Measurements from ENCODE around the gene MLST8. TPM values are rescaled to one million over a fixed set of nuclear protein-coding genes. Genes with fewer than 3 reads are reported as not detected.
A peak's percentile ranks its signal among the peaks of the same experiment; 100 is the strongest.

MLST8 gene
- polyA plus RNA-seq, 1 donor from 2014 or later: 44.1 TPM

DNA sequence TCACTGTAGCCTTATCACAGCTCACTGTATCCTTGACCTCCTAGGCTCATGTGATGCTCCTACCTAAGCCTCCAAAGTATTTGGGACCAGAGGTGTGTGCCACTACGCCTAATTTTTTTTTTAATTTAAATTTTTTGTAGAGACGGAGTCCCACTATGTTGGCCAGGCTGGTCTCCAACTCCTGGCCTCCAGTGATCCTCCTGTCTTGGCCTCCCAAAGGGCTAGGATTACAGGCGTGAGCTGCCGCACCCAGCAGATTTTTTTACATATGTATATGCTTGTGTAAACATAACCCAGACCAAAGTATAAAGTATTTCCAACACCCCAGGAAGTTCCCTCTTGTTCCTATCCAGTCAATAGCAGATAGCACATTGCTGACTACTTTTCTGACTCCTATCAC lies 11.1 kb downstream of the MLST8 start:
- Mint-ChIP-seq H3K27me3 (no peaks in the 10 kb centered on the region), H3K36me3 (no peaks in the 10 kb centered on the region), H3K9me3 (no peaks in the 10 kb centered on the region), H3K4me3 (peak overlapping the region in 3 of 4 donors; percentile 58 to 94 (median 62)), H3K4me1 (peaks cover 10 to 13% (median 11%) of the 10 kb centered on the region in 3 donors), H3K27ac (peak overlapping the region in 1 of 3 donors; percentile 95)

DNA sequence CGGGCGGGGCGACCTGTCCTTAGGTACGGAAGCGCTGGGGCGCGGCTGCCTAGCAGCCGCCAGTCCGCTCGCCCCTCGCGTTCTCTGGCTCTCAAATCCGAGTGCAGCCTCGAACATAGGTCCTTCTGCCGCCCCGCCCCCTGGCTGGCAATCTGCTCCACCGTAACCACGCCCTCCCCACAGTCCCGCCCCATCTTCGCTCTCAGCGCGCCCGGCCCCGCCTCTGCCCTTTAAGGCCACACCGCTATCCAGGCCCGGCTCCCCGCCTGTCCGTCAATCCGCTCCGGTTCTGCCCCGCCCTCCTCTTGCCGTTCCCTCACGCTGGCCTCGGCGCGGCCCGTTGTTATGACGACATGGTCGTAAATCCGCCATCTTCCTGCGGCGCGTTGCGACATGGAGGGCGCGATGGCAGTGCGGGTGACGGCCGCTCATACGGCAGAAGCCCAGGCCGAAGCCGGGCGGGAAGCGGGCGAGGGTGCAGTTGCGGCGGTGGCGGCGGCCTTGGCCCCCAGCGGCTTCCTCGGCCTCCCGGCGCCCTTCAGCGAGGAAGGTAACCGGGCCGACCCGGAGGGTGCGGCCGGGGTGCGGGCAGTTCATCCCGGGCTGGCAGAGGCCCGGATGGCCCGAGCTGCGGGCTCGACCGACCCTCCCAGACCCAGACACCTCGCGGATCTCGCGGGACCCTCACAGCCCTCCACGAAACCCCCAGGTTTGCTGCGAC lies 18.1 kb downstream of the MLST8 start, which contains the start of gene E4F1:
E4F1 (plus strand) TSS at position 371 of the 721 bp plus-strand sequence; CDS start at position 394, 23 bp downstream.
- Mint-ChIP-seq H3K4me3 (peak within 1 kb of the TSS; percentile 68 to 95 (median 84)), H3K27ac (peak within 1 kb of the TSS; percentile 7 to 69 (median 63)), H3K4me1 (peaks cover 0 to 7% (median 5%) of the 10 kb centered on the region in 3 donors), H3K9me3 (no peaks in the 10 kb centered on the region), H3K27me3 (no peaks in the 10 kb centered on the region), H3K36me3 (no peaks in the 10 kb centered on the region)

DNA sequence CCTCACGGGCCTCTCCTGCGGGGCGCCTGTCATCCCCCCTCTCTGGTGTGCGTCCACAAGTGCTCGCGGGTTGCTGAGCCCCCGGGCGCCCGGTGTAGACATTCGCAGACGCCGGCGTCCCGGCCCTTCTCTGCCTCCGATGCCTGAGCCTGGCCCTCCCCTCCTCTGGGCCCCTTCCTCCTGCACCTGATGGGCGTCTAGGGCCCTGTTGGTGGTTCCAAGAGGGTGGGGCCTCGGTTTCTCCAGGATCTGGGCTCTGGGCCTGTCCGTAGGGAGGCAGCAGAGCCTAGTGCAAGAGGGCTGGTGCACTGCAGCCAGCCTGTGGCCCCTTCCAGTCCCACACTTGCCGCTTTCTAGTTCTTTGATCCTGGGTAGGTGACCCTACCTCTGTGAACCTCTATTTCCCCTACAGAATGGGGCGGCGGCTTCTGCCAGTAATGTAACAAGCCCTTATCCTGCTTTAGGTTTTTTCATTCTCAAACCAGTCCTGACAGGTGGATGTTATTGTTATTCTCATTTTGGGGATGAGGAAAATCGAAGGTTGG lies 18.8 kb downstream of the MLST8 start:
- no peaks in the 10 kb centered on the region for H3K9me3 Mint-ChIP-seq
- H3K4me1 Mint-ChIP-seq: peaks cover 0 to 7% (median 5%) of the 10 kb centered on the region in 3 donors
- H3K27ac Mint-ChIP-seq: peak overlapping the region in 2 of 3 donors; percentile 7 to 69
- peak overlapping the region; percentile 68 to 91 (median 84) for H3K4me3 Mint-ChIP-seq
- H3K36me3 Mint-ChIP-seq: no peaks in the 10 kb centered on the region
- H3K27me3 Mint-ChIP-seq: no peaks in the 10 kb centered on the region

DNA sequence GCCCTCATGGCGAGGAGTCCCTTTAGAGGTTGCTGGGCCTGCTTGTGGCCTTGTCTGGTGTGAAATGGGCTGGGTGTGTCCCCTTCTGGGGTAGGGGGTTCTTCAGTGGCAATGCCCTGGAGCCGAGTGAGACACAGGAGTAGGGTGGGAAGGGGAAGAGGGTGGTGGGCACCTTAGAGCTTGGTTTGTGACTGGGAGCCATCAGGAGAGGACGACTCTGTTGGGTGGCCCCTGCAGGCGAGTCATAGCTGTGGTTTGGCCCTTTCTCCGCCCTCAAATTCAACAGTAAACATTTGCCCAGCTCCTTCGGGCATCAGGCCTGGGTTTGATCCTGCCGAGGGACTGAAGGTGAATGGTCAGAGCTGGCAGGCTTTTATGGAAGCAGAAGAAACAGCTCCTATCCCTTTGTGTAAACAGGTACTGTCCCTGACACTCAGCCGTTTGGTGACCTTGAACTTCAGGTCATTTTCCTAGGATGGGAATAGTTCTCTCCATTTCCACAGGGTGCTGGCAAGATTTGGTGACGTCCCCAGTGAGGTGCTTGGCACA lies 21.1 kb downstream of the MLST8 start:
- Mint-ChIP-seq H3K9me3 (no peaks in the 10 kb centered on the region), H3K27ac (peak overlapping the region in 2 of 3 donors; percentile 23 to 71), H3K27me3 (no peaks in the 10 kb centered on the region), H3K36me3 (no peaks in the 10 kb centered on the region), H3K4me1 (peaks cover 0 to 7% (median 5%) of the 10 kb centered on the region in 3 donors), H3K4me3 (peak overlapping the region in 3 of 4 donors; percentile 21 to 79 (median 73))

DNA sequence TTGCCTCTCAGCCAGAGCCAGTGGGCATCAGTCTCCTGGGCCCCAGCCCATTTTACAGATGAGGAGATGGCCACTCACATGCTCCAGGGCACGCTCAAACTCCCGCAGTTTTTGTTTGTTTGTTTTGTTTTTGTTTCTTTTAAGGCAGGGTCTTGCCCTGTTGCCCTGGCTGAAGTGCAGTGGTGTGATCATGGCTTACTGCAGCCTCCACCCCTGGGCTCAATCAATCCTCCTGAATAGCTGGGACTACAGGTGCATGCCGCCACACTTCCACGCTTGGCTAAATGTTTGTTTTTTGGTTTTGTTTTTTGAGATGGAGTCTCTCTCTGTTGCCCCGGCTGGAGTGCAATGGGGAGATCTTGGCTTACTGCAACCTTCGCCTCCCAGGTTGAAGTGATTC lies 21.7 kb downstream of the MLST8 start:
- H3K27ac Mint-ChIP-seq: no peak overlapping the region
- H3K27me3 Mint-ChIP-seq: no peaks in the 10 kb centered on the region
- H3K9me3 Mint-ChIP-seq: no peaks in the 10 kb centered on the region

DNA sequence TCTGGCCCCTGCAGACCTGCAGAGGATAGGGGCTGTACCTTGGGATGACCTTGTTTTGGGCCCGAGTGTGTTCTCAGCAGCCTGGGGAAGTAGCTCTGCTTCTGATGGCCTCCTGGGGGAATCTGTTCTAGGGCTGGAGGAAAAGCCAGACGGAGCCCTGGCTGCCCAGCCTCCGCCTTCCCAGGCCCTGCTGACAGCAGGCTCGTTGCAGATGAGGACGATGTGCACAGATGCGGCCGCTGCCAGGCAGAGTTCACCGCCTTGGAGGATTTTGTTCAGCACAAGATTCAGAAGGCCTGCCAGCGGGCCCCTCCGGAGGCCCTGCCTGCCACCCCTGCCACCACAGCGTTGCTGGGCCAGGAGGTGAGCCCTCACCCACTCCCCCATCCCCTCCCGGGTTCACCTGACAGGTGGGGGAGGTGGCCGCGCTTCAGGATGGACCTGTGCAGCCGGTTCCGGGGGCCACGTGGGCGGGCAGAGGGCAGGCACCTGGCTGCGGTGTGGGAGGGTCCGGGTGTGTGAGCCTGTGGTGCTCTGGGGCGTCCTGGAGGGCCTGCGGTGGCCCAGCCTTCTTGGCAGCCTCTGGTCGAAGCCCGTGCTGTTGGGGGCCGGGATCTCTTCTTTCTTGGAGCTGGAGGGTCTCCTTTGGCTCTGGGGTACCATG lies 23.0 kb downstream of the MLST8 start:
- no peak overlapping the region for H3K27ac Mint-ChIP-seq
- no peak overlapping the region for H3K4me3 Mint-ChIP-seq
- H3K27me3 Mint-ChIP-seq: no peaks in the 10 kb centered on the region
- peaks cover 0 to 7% (median 5%) of the 10 kb centered on the region in 3 donors for H3K4me1 Mint-ChIP-seq
- H3K9me3 Mint-ChIP-seq: no peaks in the 10 kb centered on the region
- H3K36me3 Mint-ChIP-seq: no peaks in the 10 kb centered on the region

More for the DNA sequence above, 21.7 kb downstream of the MLST8 start:
- no peaks in the 10 kb centered on the region for H3K36me3 Mint-ChIP-seq
- H3K4me3 Mint-ChIP-seq: peak overlapping the region in 1 of 4 donors; percentile 73
- H3K4me1 Mint-ChIP-seq: peaks cover 0 to 7% (median 5%) of the 10 kb centered on the region in 3 donors

DNA sequence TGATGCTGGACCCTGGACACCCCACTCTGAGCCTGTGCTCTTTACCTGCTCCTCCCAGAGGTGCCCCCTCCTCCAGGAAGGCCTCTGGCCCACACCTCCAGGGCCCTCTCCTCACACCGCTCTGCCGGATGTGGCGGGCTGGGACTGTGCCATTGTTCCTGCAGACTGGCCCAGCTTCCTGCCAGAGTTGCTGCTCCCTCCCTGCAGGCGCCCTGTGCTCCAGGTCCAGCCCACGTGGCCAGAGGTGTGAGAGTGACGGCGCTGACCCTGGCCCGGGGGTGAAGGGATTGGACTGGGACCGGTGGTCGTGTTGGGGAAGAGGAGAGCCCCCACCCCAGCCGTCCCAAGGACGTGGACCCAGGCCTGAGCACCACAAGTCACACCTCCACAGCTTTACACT lies 23.8 kb downstream of the MLST8 start:
- Mint-ChIP-seq H3K4me3 (no peak overlapping the region), H3K27ac (no peak overlapping the region), H3K9me3 (no peaks in the 10 kb centered on the region), H3K4me1 (peaks cover 0 to 7% (median 5%) of the 10 kb centered on the region in 3 donors), H3K27me3 (no peaks in the 10 kb centered on the region), H3K36me3 (no peaks in the 10 kb centered on the region)

DNA sequence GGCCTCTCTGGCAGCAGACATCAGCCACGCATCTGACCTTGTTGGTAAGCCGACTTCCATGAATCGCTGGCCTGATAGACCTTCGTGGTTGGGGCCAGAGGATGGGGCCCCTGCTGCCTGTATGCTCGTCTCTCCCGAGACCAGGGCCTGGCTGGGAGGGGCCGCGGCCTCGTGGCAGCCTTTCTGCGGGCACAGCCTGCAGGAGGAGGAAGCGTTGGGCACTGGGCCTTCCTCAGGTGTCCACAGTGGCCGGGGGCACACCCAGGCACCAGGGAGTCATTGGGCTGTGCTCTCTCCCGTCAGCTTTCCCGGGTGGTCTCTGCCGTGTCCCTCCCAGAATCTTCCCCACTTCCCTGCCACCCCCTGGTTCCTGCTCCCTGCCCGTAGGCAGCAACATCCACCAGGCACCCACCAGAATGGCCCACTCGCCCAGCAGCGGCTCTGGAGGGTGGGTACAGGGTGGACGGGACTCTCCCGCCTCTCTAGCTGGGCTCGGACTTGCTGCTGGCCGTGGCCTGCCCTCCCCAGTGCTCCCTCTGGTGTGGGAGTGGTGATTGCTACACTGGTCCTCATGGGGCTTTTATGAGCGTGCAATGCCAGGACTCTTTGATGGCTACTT lies 24.5 kb downstream of the MLST8 start:
- Mint-ChIP-seq H3K36me3 (peaks cover under 1% of the 10 kb centered on the region), H3K4me3 (no peak overlapping the region), H3K9me3 (no peaks in the 10 kb centered on the region), H3K4me1 (peaks cover 0 to 4% (median 3%) of the 10 kb centered on the region in 3 donors), H3K27me3 (no peaks in the 10 kb centered on the region), H3K27ac (no peak overlapping the region)

DNA sequence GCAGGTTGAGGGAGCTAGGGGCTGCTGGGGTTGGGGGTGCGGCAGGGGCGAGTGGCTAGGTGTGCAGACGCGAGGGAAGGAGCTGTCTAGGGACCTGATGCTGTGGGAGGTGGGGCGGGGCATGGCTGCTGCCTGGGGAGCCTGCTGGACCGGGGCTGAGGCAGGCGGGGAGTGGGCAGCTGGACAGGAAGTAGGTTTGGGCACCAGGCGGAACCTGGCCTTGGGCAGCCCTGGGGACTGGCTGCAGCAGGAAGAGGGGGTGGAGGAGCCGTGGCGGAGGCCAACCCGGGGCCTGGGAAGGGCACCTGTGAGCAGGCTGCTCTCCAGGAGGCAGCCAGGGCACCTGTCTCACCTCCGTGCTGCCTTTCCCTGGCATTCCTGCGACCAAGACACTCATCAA lies 25.1 kb downstream of the MLST8 start:
- no peak overlapping the region for H3K27ac Mint-ChIP-seq
- no peaks in the 10 kb centered on the region for H3K9me3 Mint-ChIP-seq
- H3K36me3 Mint-ChIP-seq: peaks cover 2% of the 10 kb centered on the region
- peaks cover 3% of the 10 kb centered on the region for H3K27me3 Mint-ChIP-seq
- peaks cover 0 to 4% (median 2%) of the 10 kb centered on the region in 3 donors for H3K4me1 Mint-ChIP-seq
- no peak overlapping the region for H3K4me3 Mint-ChIP-seq

DNA sequence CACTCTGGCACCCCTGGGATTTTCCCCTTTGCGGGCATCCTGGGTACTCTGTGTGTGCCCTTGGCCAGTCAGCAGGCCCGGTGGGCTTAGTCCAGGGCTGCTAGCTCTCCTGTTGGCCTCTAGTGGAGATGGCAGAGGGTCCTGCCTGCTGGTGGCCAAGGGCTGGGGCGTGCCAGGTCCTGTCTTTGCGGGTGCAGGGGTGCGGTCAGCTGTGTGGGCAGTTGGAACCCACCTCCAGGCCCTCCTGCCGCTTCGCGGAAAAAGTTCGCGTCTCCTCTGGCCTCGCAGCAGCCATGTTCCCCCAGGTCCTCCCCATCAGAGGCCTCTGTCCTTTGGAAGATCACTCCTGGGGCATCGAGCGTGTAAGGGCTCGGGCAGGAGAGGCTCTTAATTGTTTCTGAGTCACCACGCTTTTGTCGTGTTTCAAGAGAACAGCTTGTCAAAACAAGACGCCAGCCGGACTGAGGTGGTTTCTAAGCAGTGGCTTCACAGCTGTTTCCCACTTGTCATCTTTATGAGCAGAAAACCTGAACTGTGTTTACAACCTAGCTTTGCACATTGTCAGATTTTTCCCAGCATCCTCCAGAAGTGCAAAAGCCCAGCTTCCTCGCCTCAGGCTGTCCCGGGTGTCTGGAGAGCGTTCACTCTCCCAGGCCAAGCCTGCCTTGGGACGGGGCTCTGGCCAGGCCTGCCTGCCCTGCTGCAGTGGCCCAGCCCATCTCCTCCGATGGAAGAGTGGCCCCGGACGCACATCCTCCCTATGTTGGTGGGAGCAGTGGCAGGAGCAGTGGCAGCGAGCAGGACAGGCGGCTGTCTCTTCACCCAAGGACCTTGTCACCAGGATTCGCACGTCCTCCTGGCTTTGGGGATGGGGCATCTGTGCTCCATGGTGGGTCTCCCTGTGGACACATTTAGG lies 26.0 kb downstream of the MLST8 start:
- Mint-ChIP-seq H3K4me1 (peaks cover 0 to under 1% (median 0%) of the 10 kb centered on the region in 3 donors), H3K36me3 (peaks cover 2% of the 10 kb centered on the region), H3K27me3 (peaks cover 5% of the 10 kb centered on the region), H3K9me3 (no peaks in the 10 kb centered on the region), H3K4me3 (no peak overlapping the region), H3K27ac (no peak overlapping the region)

DNA sequence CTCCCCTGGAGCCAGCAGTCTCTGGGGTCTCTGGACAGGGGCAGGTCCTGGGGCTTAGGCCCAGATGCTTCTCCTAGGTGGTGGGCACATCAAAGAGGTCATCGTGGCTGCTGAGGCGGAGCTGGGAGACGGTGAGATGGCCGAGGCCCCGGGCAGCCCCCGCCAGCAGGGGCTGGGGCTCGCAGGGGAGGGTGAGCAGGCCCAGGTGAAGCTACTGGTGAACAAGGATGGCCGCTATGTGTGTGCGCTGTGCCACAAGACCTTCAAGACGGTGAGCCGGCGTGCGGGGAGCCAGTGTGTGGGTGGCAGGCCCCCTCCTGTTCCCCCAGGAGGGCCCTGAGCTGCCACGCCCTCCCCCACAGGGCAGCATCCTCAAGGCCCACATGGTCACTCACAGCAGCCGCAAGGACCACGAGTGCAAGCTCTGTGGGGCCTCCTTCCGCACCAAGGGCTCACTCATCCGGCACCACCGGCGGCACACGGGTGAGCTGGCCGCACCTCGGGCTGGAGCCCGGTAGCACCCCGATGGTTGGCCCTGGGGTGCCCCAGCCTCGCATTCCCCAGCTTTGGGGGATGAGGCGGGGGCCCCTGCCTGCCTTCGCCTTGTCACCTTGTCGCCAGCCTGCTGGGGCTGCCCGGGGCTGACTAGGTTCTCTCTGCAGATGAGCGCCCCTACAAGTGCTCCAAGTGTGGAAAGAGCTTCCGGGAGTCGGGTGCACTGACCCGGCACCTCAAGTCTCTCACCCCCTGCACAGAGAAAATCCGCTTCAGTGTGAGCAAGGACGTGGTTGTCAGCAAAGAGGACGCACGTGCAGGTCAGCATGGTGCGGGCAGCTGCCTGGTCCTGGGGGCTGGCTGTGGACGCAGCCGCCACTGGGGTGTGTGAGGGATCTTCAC lies 27.1 kb downstream of the MLST8 start:
- Mint-ChIP-seq H3K9me3 (no peaks in the 10 kb centered on the region), H3K36me3 (peaks cover 2% of the 10 kb centered on the region), H3K4me1 (no peaks in the 10 kb centered on the region), H3K4me3 (no peak overlapping the region), H3K27me3 (peaks cover 5% of the 10 kb centered on the region), H3K27ac (no peak overlapping the region)

DNA sequence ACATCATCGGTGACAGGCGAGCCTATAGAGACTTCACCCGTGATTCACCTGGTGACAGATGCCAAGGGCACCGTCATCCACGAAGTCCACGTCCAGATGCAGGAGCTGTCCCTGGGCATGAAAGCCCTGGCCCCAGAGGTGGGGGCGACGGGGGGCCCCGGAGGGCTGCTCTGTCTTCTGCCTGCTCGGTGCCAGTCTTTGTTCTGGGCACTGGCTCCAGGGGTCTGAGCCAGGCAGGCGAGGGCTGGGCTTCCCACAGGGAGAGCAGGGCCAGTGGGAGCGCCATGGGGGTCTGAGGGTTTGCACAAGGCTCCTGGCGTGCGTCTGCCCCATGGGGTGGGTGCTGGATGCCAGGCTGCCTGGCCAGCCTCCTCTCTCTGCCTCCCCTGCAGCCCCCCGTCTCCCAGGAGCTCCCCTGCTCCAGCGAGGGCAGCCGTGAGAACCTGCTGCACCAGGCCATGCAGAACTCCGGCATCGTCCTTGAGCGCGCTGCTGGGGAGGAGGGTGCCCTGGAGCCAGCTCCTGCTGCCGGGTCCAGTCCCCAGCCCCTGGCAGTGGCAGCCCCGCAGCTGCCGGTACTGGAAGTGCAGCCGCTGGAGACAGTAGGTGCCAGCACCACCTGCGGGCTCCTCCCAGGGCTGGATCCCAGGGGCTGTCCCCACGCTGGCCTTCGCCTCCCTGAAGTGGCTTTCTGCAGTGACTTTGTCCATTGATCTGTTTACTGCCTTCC lies 28.0 kb downstream of the MLST8 start:
- peaks cover 7% of the 10 kb centered on the region for H3K27me3 Mint-ChIP-seq
- no peaks in the 10 kb centered on the region for H3K9me3 Mint-ChIP-seq
- peaks cover 2% of the 10 kb centered on the region for H3K36me3 Mint-ChIP-seq
- H3K4me3 Mint-ChIP-seq: no peak overlapping the region
- no peaks in the 10 kb centered on the region for H3K4me1 Mint-ChIP-seq
- H3K27ac Mint-ChIP-seq: no peak overlapping the region
